Effector memory CD8-positive, alpha-beta T cell (primary cell): Measurements from ENCODE around the gene KNTC1.
A peak's percentile ranks its signal among the peaks of the same experiment; 100 is the strongest.
"Not testable (repeated sequence)": the region's sequence is repeated elsewhere in the genome, so short reads cannot be mapped to it uniquely, and the experiment has no call there.

ENCODE experiments used
- ATAC-seq: fragments of 150-1000 bp; cut with Tn5 transposase; replicated peaks from 2 replicates; pipeline ENCODE4 v1.10.0; 2021; ENCODE audit warnings: mild to moderate bottlenecking, moderate library complexity
- DNase-seq, 3 experiments: peaks; one replicate each; pipeline ENCODE4 v3.0.0; 2021
- H3K27ac Mint-ChIP-seq, 2 donors: one replicate each; pipeline ENCODE4 v1.8.0; 2022; ENCODE audit warnings: mild to moderate bottlenecking in 2 of 2, mixed read lengths in 2 of 2, moderate library complexity in 2 of 2
- H3K27me3 Mint-ChIP-seq, 2 donors: one replicate each; pipeline ENCODE4 v1.8.0; 2022; ENCODE audit warnings: mixed read lengths in 2 of 2
- H3K36me3 Mint-ChIP-seq: one replicate; pipeline ENCODE4 v1.8.0; 2022; ENCODE audit warnings: mild to moderate bottlenecking, moderate library complexity, mixed read lengths; ENCODE audit not compliant: insufficient read depth
- H3K4me1 Mint-ChIP-seq, 2 donors: one replicate each; pipeline ENCODE4 v1.8.0; 2022; ENCODE audit warnings: low read depth in 2 of 2, mixed read lengths in 2 of 2
- H3K4me3 Mint-ChIP-seq, 2 donors: one replicate each; pipeline ENCODE4 v1.8.0; 2022; ENCODE audit warnings: mild to moderate bottlenecking in 2 of 2, mixed read lengths in 2 of 2, moderate library complexity in 2 of 2
- H3K9me3 Mint-ChIP-seq, 2 donors: one replicate each; pipeline ENCODE4 v1.8.0; 2022; ENCODE audit warnings: mixed read lengths in 2 of 2

KNTC1 gene

GRCh38 chr12:122558745-122559641 lies 31.9 kb downstream of the KNTC1 start:
- no peak for DNase-seq
- ATAC-seq = no peak
- H3K36me3 Mint-ChIP-seq = peaks cover 20% of the 10 kb centered on the region

GRCh38 chr12:122560138-122560537 lies 33.1 kb downstream of the KNTC1 start:
- no peaks in the 10 kb centered on the region for H3K9me3 Mint-ChIP-seq
- H3K4me3 Mint-ChIP-seq = no peak overlapping the region
- H3K27me3 Mint-ChIP-seq = no peaks in the 10 kb centered on the region
- H3K36me3 Mint-ChIP-seq = peaks cover 20% of the 10 kb centered on the region
- ATAC-seq (no peak), DNase-seq (no peak)
- H3K27ac Mint-ChIP-seq = no peak overlapping the region
- H3K4me1 Mint-ChIP-seq = no peaks in the 10 kb centered on the region

More at GRCh38 chr12:122558745-122559641, 31.9 kb downstream of the KNTC1 start:
- H3K27me3 Mint-ChIP-seq = no peaks in the 10 kb centered on the region
- no peaks in the 10 kb centered on the region for H3K9me3 Mint-ChIP-seq
- no peaks in the 10 kb centered on the region for H3K4me1 Mint-ChIP-seq
- no peak overlapping the region for H3K27ac Mint-ChIP-seq
- H3K4me3 Mint-ChIP-seq = no peak overlapping the region

- H3K4me3 Mint-ChIP-seq = no peak overlapping the region
- ATAC-seq = no peak
- no peaks in the 10 kb centered on the region for H3K27me3 Mint-ChIP-seq
- H3K36me3 Mint-ChIP-seq = peaks cover 12% of the 10 kb centered on the region
- no peak overlapping the region for H3K27ac Mint-ChIP-seq
- H3K4me1 Mint-ChIP-seq = no peaks in the 10 kb centered on the region
- no peak for DNase-seq
- H3K9me3 Mint-ChIP-seq = no peaks in the 10 kb centered on the region
Observed at GRCh38 chr12:122563361-122563760, 36.3 kb downstream of the KNTC1 start.

- not testable (repeated sequence) for H3K9me3 Mint-ChIP-seq, ATAC-seq, H3K36me3 Mint-ChIP-seq, DNase-seq, H3K27ac Mint-ChIP-seq, H3K4me1 Mint-ChIP-seq, H3K27me3 Mint-ChIP-seq, H3K4me3 Mint-ChIP-seq
Observed at GRCh38 chr12:122566816-122567215, 39.8 kb downstream of the KNTC1 start.

- Mint-ChIP-seq H3K9me3 (no peaks in the 10 kb centered on the region), H3K36me3 (peaks cover 13% of the 10 kb centered on the region), H3K27ac (no peak overlapping the region), H3K27me3 (no peaks in the 10 kb centered on the region), H3K4me1 (no peaks in the 10 kb centered on the region), H3K4me3 (no peak overlapping the region)
- ATAC-seq (no peak), DNase-seq (no peak)
Observed at GRCh38 chr12:122569288-122569687, 42.2 kb downstream of the KNTC1 start.

- not testable (repeated sequence) for DNase-seq, H3K4me3 Mint-ChIP-seq, ATAC-seq, H3K4me1 Mint-ChIP-seq, H3K27me3 Mint-ChIP-seq, H3K27ac Mint-ChIP-seq, H3K9me3 Mint-ChIP-seq
- peaks cover 20% of the 10 kb centered on the region for H3K36me3 Mint-ChIP-seq
Observed at GRCh38 chr12:122570006-122570405, 43.0 kb downstream of the KNTC1 start.

GRCh38 chr12:122571821-122572220 lies 44.8 kb downstream of the KNTC1 start:
- Mint-ChIP-seq H3K27me3 (no peaks in the 10 kb centered on the region), H3K4me1 (no peaks in the 10 kb centered on the region), H3K4me3 (no peak overlapping the region), H3K36me3 (peaks cover 31% of the 10 kb centered on the region), H3K9me3 (no peaks in the 10 kb centered on the region), H3K27ac (no peak overlapping the region)
- DNase-seq (no peak), ATAC-seq (no peak)

- not testable (repeated sequence) for H3K9me3 Mint-ChIP-seq, H3K4me3 Mint-ChIP-seq, ATAC-seq, H3K27ac Mint-ChIP-seq, DNase-seq, H3K27me3 Mint-ChIP-seq, H3K4me1 Mint-ChIP-seq
- H3K36me3 Mint-ChIP-seq = peaks cover 39% of the 10 kb centered on the region
Observed at GRCh38 chr12:122583294-122583693, 56.2 kb downstream of the KNTC1 start.

GRCh38 chr12:122584177-122584863 lies 57.3 kb downstream of the KNTC1 start:
- Mint-ChIP-seq H3K4me1 (no peaks in the 10 kb centered on the region), H3K27me3 (no peaks in the 10 kb centered on the region), H3K36me3 (peaks cover 36% of the 10 kb centered on the region), H3K27ac (no peak overlapping the region), H3K9me3 (no peaks in the 10 kb centered on the region), H3K4me3 (no peak overlapping the region)
- DNase-seq (no peak), ATAC-seq (no peak)

- H3K27me3 Mint-ChIP-seq = no peaks in the 10 kb centered on the region
- H3K4me3 Mint-ChIP-seq = no peak overlapping the region
- no peak overlapping the region for H3K27ac Mint-ChIP-seq
- no peak for ATAC-seq
- H3K36me3 Mint-ChIP-seq = peaks cover 6% of the 10 kb centered on the region
- no peaks in the 10 kb centered on the region for H3K9me3 Mint-ChIP-seq
- no peaks in the 10 kb centered on the region for H3K4me1 Mint-ChIP-seq
- no peak for DNase-seq
Observed at GRCh38 chr12:122590990-122591389, 63.9 kb downstream of the KNTC1 start.

GRCh38 chr12:122591966-122592365 lies 64.9 kb downstream of the KNTC1 start:
- not testable (repeated sequence) for ATAC-seq, DNase-seq, H3K27ac Mint-ChIP-seq, H3K9me3 Mint-ChIP-seq, H3K36me3 Mint-ChIP-seq, H3K27me3 Mint-ChIP-seq, H3K4me3 Mint-ChIP-seq, H3K4me1 Mint-ChIP-seq

GRCh38 chr12:122592543-122592942 lies 65.5 kb downstream of the KNTC1 start:
- H3K4me3 Mint-ChIP-seq, DNase-seq: not testable (repeated sequence)

GRCh38 chr12:122593910-122594309 lies 66.9 kb downstream of the KNTC1 start:
- no peak overlapping the region for H3K4me3 Mint-ChIP-seq
- DNase-seq = no peak
- no peak overlapping the region for H3K27ac Mint-ChIP-seq
- H3K4me1 Mint-ChIP-seq = no peaks in the 10 kb centered on the region
- no peaks in the 10 kb centered on the region for H3K9me3 Mint-ChIP-seq
- ATAC-seq = no peak
- no peaks in the 10 kb centered on the region for H3K27me3 Mint-ChIP-seq
- H3K36me3 Mint-ChIP-seq = peaks cover 11% of the 10 kb centered on the region

More at GRCh38 chr12:122592543-122592942, 65.5 kb downstream of the KNTC1 start:
- not testable (repeated sequence) for H3K9me3 Mint-ChIP-seq, H3K4me1 Mint-ChIP-seq, H3K36me3 Mint-ChIP-seq, ATAC-seq, H3K27ac Mint-ChIP-seq, H3K27me3 Mint-ChIP-seq

- peaks cover 11% of the 10 kb centered on the region for H3K36me3 Mint-ChIP-seq
- DNase-seq = no peak
- H3K27me3 Mint-ChIP-seq = no peaks in the 10 kb centered on the region
- ATAC-seq = no peak
- H3K4me3 Mint-ChIP-seq = no peak overlapping the region
- no peaks in the 10 kb centered on the region for H3K4me1 Mint-ChIP-seq
- no peaks in the 10 kb centered on the region for H3K9me3 Mint-ChIP-seq
- peak overlapping the region in 1 of 2 donors; percentile 17 for H3K27ac Mint-ChIP-seq
Observed at GRCh38 chr12:122596838-122597237, 69.8 kb downstream of the KNTC1 start.
